ENCODE data around the gene PAIP2.

Gene PAIP2

GRCh38 chr5:139401546-139401945, 59.9 kb downstream of the PAIP2 start:
- TF ChIP-seq SIN3A (IDR thresholded peaks at IDR 0.05; ENCODE audit: borderline replicate concordance, insufficient read depth, low read length) (no peak), TAF1 (IDR thresholded peaks at IDR 0.05; ENCODE audit: borderline replicate concordance, insufficient read depth, low read length) (no peak), POLR2AphosphoS5 (IDR thresholded peaks at IDR 0.05; ENCODE audit: low read depth, low read length) (no peak), REST (IDR thresholded peaks at IDR 0.05; ENCODE audit: insufficient read depth in 1 of 2, low read depth in 2 of 2, low read length in 2 of 2) (no peak), FOXP2 (optimal IDR thresholded peaks at IDR 0.05; ENCODE audit: borderline replicate concordance, extremely low read depth, extremely low read length, insufficient read depth) (no peak)

- no peak for TF ChIP-seq REST (IDR thresholded peaks at IDR 0.05; ENCODE audit: insufficient read depth in 1 of 2, low read depth in 2 of 2, low read length in 2 of 2)
- TF ChIP-seq SIN3A (IDR thresholded peaks at IDR 0.05; ENCODE audit: borderline replicate concordance, insufficient read depth, low read length), result no peak
- no peak for TF ChIP-seq POLR2AphosphoS5 (IDR thresholded peaks at IDR 0.05; ENCODE audit: low read depth, low read length)
- no peak for TF ChIP-seq FOXP2 (optimal IDR thresholded peaks at IDR 0.05; ENCODE audit: borderline replicate concordance, extremely low read depth, extremely low read length, insufficient read depth)
- TF ChIP-seq TAF1 (IDR thresholded peaks at IDR 0.05; ENCODE audit: borderline replicate concordance, insufficient read depth, low read length), result no peak
These were observed 61.0 kb downstream of the PAIP2 start for GRCh38 chr5:139402561-139403158.

- no peak for TF ChIP-seq TAF1 (IDR thresholded peaks at IDR 0.05; ENCODE audit: borderline replicate concordance, insufficient read depth, low read length)
- no peak for TF ChIP-seq FOXP2 (optimal IDR thresholded peaks at IDR 0.05; ENCODE audit: borderline replicate concordance, extremely low read depth, extremely low read length, insufficient read depth)
- TF ChIP-seq REST (IDR thresholded peaks at IDR 0.05; ENCODE audit: insufficient read depth in 1 of 2, low read depth in 2 of 2, low read length in 2 of 2), result no peak
- TF ChIP-seq SIN3A (IDR thresholded peaks at IDR 0.05; ENCODE audit: borderline replicate concordance, insufficient read depth, low read length), result no peak
- TF ChIP-seq POLR2AphosphoS5 (IDR thresholded peaks at IDR 0.05; ENCODE audit: low read depth, low read length), result no peak
These were observed 61.7 kb downstream of the PAIP2 start for GRCh38 chr5:139403418-139403786.

- no peak for TF ChIP-seq FOXP2 (optimal IDR thresholded peaks at IDR 0.05; ENCODE audit: borderline replicate concordance, extremely low read depth, extremely low read length, insufficient read depth)
- no peak for TF ChIP-seq SIN3A (IDR thresholded peaks at IDR 0.05; ENCODE audit: borderline replicate concordance, insufficient read depth, low read length)
- TF ChIP-seq REST (IDR thresholded peaks at IDR 0.05; ENCODE audit: insufficient read depth in 1 of 2, low read depth in 2 of 2, low read length in 2 of 2), result no peak
- TF ChIP-seq POLR2AphosphoS5 (IDR thresholded peaks at IDR 0.05; ENCODE audit: low read depth, low read length), result no peak
- TF ChIP-seq TAF1 (IDR thresholded peaks at IDR 0.05; ENCODE audit: borderline replicate concordance, insufficient read depth, low read length), result peak; percentile 67; the same call in 1 of the 2 replicates
These were observed 62.3 kb downstream of the PAIP2 start, which contains the start of gene SPATA24 for GRCh38 chr5:139403787-139404483. SPATA24 (minus strand) TSS chr5:139404089; CDS start chr5:139404060, 29 bp downstream.
